Lung (tissue), 12 donors: ENCODE data around the gene TBRG4. TPM values are rescaled to one million over a fixed set of nuclear protein-coding genes. Genes with fewer than 3 reads are reported as not detected.
"Not testable (repeated sequence)": the region's sequence is repeated elsewhere in the genome, so short reads cannot be mapped to it uniquely, and the experiment has no call there.

Source experiments
- ATAC-seq: fragments of 200-7000 bp; cut with Tn5 transposase; one replicate; pipeline ENCODE4 v1.9.1; 2020; ENCODE audit warnings: moderate number of reproducible peaks; ENCODE audit not compliant: insufficient read depth, low FRiP score
- DNase-seq, 3 donors: peaks; one replicate each; pipeline ENCODE4 v3.0.0-alpha.2; 2013 to 2017
- H3K27ac ChIP-seq, 2 donors: one replicate each; pipeline ENCODE4 v1.5.1; 2013; ENCODE audit warnings: mild to moderate bottlenecking in 2 of 2, moderate library complexity in 2 of 2, control low read depth in 1 of 2, inconsistent platforms in 1 of 2, low read depth in 1 of 2, low read length in 1 of 2
- H3K27me3 ChIP-seq, 3 donors: one replicate each; pipeline ENCODE4 v1.5.1; 2013; ENCODE audit warnings: low read length in 2 of 3; ENCODE audit not compliant: control insufficient read depth in 3 of 3, insufficient read depth in 3 of 3
- H3K36me3 ChIP-seq, 4 donors: one replicate each; pipeline ENCODE4 v1.5.1; 2013; ENCODE audit warnings: low read length in 4 of 4, mild to moderate bottlenecking in 1 of 4, moderate library complexity in 1 of 4; ENCODE audit not compliant: control insufficient read depth in 4 of 4, insufficient read depth in 4 of 4
- H3K4me1 ChIP-seq, 5 donors: one replicate each; pipeline ENCODE4 v1.5.1; 2013; ENCODE audit warnings: low read length in 5 of 5, mild to moderate bottlenecking in 2 of 5, moderate library complexity in 1 of 5; ENCODE audit not compliant: control insufficient read depth in 5 of 5, insufficient read depth in 5 of 5
- H3K4me3 ChIP-seq: one replicate; pipeline ENCODE4 v1.5.1; 2013; ENCODE audit warnings: mild to moderate bottlenecking, control low read depth, moderate library complexity
- H3K9ac ChIP-seq, 2 donors: one replicate each; pipeline ENCODE4 v1.5.1; 2013; ENCODE audit warnings: low read length in 2 of 2, control low read depth in 1 of 2; ENCODE audit not compliant: insufficient read depth in 1 of 2
- H3K9me3 ChIP-seq, 4 donors: one replicate each; pipeline ENCODE4 v1.5.1; 2013; ENCODE audit warnings: low read length in 3 of 4, mild to moderate bottlenecking in 1 of 4, moderate library complexity in 1 of 4; ENCODE audit not compliant: control insufficient read depth in 4 of 4, insufficient read depth in 3 of 4
- WGBS, 2 donors: extraction: QIAGEN DNeasy Blood & Tissue Kit; methylation state at CpG; one replicate each; pipeline ENCODE4 v1.1.7; 2013; 5-methylcytosine and 5-hydroxymethylcytosine counted together
- polyA plus RNA-seq, 2 donors: library from polyadenylated mRNA; stranded (reverse); fragments of 200-250 nt; gene quantifications; one replicate each; pipeline ENCODE4 v1.2.1, GENCODE V29; 2013
- total RNA-seq, 2 donors: library from RNA; depleted of rRNA in 1 of 2; stranded (reverse); fragments of >200 nt in 1 of 2; gene quantifications; one replicate each; pipeline ENCODE4 v1.2.1, GENCODE V29; 2014 to 2021
- TF ChIP-seq, protein P1 (sequence below): IDR thresholded peaks from 2 replicates; pipeline ENCODE4 v1.5.1; 2012; ENCODE audit warnings: mild to moderate bottlenecking; ENCODE audit errors: control extremely low read depth, extremely low read depth
- donor health status: control.
- donor health status: control.
- donor health status: Bipolar disorder and iron deficiency.
- donor health status: healthy.
- donor health status: DM: yes; HTN: yes; CAD: no.

Gene TBRG4
- total and polyA plus RNA-seq, 4 donors = 32.2 to 65.6 (median 46.9) TPM

DNA sequence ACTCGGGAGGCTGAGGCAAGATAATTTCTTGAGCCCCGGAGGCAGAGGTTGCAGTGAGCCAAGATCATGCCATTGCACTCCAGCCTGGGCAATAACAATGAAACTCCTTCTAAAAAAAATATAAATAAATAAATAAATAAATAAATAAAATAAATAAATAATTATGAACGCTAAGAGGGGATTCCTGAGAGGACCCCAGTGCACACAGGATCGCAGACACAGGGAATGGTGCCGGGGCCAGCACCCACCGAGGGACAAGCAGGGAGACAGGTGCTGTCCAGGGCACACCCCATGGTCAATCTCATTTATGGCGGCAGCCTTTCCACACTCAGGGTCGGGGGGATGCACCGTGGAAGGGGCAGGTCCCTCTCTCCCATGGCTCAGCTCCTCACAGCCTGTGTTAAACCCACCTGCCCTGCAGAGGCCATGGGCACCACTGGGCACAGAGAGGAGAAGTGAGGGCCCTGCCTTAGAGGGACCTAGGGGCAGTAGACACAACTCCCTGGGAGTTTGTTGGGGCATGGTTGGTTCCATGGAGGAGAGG lies 43.9 kb upstream of the TBRG4 start:
- no peak overlapping the region for H3K4me3 ChIP-seq
- no peaks in the 10 kb centered on the region for H3K36me3 ChIP-seq
- H3K4me1 ChIP-seq = peaks cover 0 to 4% (median 0%) of the 10 kb centered on the region in 5 donors
- TF ChIP-seq, protein P1, sequence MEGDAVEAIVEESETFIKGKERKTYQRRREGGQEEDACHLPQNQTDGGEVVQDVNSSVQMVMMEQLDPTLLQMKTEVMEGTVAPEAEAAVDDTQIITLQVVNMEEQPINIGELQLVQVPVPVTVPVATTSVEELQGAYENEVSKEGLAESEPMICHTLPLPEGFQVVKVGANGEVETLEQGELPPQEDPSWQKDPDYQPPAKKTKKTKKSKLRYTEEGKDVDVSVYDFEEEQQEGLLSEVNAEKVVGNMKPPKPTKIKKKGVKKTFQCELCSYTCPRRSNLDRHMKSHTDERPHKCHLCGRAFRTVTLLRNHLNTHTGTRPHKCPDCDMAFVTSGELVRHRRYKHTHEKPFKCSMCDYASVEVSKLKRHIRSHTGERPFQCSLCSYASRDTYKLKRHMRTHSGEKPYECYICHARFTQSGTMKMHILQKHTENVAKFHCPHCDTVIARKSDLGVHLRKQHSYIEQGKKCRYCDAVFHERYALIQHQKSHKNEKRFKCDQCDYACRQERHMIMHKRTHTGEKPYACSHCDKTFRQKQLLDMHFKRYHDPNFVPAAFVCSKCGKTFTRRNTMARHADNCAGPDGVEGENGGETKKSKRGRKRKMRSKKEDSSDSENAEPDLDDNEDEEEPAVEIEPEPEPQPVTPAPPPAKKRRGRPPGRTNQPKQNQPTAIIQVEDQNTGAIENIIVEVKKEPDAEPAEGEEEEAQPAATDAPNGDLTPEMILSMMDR = no peak
- no peak overlapping the region for H3K27ac ChIP-seq
- H3K9me3 ChIP-seq = no peaks in the 10 kb centered on the region
- 95 to 99% methylated on average over 9 of the region's 9 CpGs for WGBS, 2 donors
- H3K27me3 ChIP-seq = peaks cover 0 to 29% (median 9%) of the 10 kb centered on the region in 3 donors
- DNase-seq (peak in 1 of 3 donors; percentile 2), ATAC-seq (no peak)
- no peak overlapping the region for H3K9ac ChIP-seq

GRCh38 chr7:45153861-45154260 lies 42.4 kb upstream of the TBRG4 start:
- 92 to 98% methylated on average over 8 of the region's 8 CpGs for WGBS, 2 donors
- H3K27me3 ChIP-seq = peaks cover 0 to 20% (median 9%) of the 10 kb centered on the region in 3 donors
- not testable (repeated sequence) for H3K9me3 ChIP-seq, ATAC-seq, H3K9ac ChIP-seq, DNase-seq, H3K36me3 ChIP-seq, H3K4me3 ChIP-seq, H3K27ac ChIP-seq, H3K4me1 ChIP-seq

DNA sequence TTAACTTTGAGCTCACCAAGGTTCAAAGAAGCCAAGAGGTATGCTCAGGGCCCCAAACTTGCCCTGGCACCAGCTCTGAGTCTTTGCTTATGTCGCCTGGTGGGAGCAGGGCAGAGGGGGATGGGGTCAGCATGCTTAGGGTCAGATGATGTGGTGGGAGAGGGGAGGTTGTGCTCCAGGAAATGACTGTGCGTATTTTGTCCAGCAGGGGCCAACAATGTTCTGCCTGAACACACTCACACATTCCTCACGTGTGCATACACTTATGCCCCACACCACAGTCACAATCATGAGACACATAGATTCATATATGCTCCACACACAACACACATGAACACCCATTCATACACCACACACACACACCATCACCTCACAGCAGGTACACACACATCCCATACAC lies 41.7 kb upstream of the TBRG4 start:
- TF ChIP-seq, protein P1 = no peak
- H3K27me3 ChIP-seq = peaks cover 0 to 14% (median 12%) of the 10 kb centered on the region in 3 donors
- no peaks in the 10 kb centered on the region for H3K36me3 ChIP-seq
- no peak overlapping the region for H3K27ac ChIP-seq
- no peak overlapping the region for H3K4me3 ChIP-seq
- no peaks in the 10 kb centered on the region for H3K9me3 ChIP-seq
- H3K9ac ChIP-seq = no peak overlapping the region
- 43% methylated on average over 3 of the region's 3 CpGs for WGBS, 2 donors
- ATAC-seq (no peak), DNase-seq (peak in 1 of 3 donors; percentile 9)
- H3K4me1 ChIP-seq = peaks cover 0 to 4% (median 0%) of the 10 kb centered on the region in 5 donors

- Histone ChIP-seq H3K36me3 (no peaks in the 10 kb centered on the region), H3K4me3 (no peak overlapping the region), H3K9ac (no peak overlapping the region), H3K27me3 (peaks cover 0 to 12% (median 7%) of the 10 kb centered on the region in 3 donors), H3K4me1 (peaks cover 0 to 4% (median 0%) of the 10 kb centered on the region in 5 donors), H3K27ac (no peak overlapping the region), H3K9me3 (no peaks in the 10 kb centered on the region)
- DNase-seq (peak in 1 of 3 donors; percentile 9), ATAC-seq (no peak)
- TF ChIP-seq, protein P1 = no peak
- WGBS, 2 donors = 71 to 74% methylated on average over 3 of the region's 3 CpGs
Measured at GRCh38 chr7:45151967-45152366, 40.5 kb upstream of the TBRG4 start.
